ENCODE results near the gene GRIN2A.

GRIN2A gene

GRCh38 chr16:9736547-9736946, 445.7 kb downstream of the GRIN2A start:
- DNase-seq: no peak

GRCh38 chr16:9723136-9723535, 459.1 kb downstream of the GRIN2A start:
- no peak for DNase-seq

- DNase-seq: no peak
Observed at GRCh38 chr16:9713907-9714306, 468.3 kb downstream of the GRIN2A start.

GRCh38 chr16:9713156-9713555, 469.1 kb downstream of the GRIN2A start:
- DNase-seq: no peak

- no peak for DNase-seq
Observed at GRCh38 chr16:9708972-9709620, 473.1 kb downstream of the GRIN2A start.

- DNase-seq: no peak
Observed at GRCh38 chr16:9706217-9706836, 475.9 kb downstream of the GRIN2A start.

- no peak for DNase-seq
Observed at GRCh38 chr16:9703731-9704130, 478.5 kb downstream of the GRIN2A start.

Data from T-helper 9 cell (primary cell).